ENCODE results near the gene GXYLT1. TPM values are rescaled to one million over a fixed set of nuclear protein-coding genes. Genes with fewer than 3 reads are reported as not detected.
A peak's percentile ranks its signal among the peaks of the same experiment; 100 is the strongest.

GXYLT1 gene
- total and polyA plus RNA-seq, 2 experiments from 2014 or later: 3.9 to 13.4 TPM

- TF ChIP-seq CTCF (conservative IDR thresholded peaks at IDR 0.05; ENCODE audit: low read depth in 2 of 2): no peak
- TF ChIP-seq ZNF331 (CRISPR knock-in tag; IDR thresholded peaks at IDR 0.05; ENCODE audit: low read depth): no peak
- TF ChIP-seq CREB1 (CRISPR knock-in tag; IDR thresholded peaks at IDR 0.05; ENCODE audit: low read depth): no peak
- no peak for TF ChIP-seq ETS1 (IDR thresholded peaks at IDR 0.05)
- TF ChIP-seq NANOG (IDR thresholded peaks at IDR 0.05; ENCODE audit: borderline replicate concordance): no peak
- TF ChIP-seq STAT1 (IDR thresholded peaks at IDR 0.05; ENCODE audit: unreplicated experiment): no peak
- TF ChIP-seq POLR2AphosphoS5 (IDR thresholded peaks at IDR 0.05; ENCODE audit: low read depth): no peak
- TF ChIP-seq REST (IDR thresholded peaks at IDR 0.05; ENCODE audit: unreplicated experiment): no peak
- TF ChIP-seq EZH2phosphoT487 (IDR thresholded peaks at IDR 0.05; ENCODE audit: unreplicated experiment): no peak
- no peak for TF ChIP-seq ZNF114 (CRISPR knock-in tag; IDR thresholded peaks at IDR 0.05)
These were observed 11.6 kb upstream of the GXYLT1 start (continued) for GRCh38 chr12:42156232-42156631.

- Mint-ChIP-seq H3K27ac (peak overlapping the region; percentile 80; the same call in 1 of the 2 replicates), H3K27me3 (ENCODE audit: insufficient read depth, low read depth, poor library complexity) (peaks cover 6% of the 10 kb centered on the region), H3K9me3 (no peaks in the 10 kb centered on the region; the same call in 2 of the 3 replicates), H3K4me3 (peak overlapping the region; percentile 91), H3K4me1 (peaks cover 25% of the 10 kb centered on the region), H3K36me3 (ENCODE audit: low read depth) (no peaks in the 10 kb centered on the region; the same call in 2 of the 3 replicates)
- TF ChIP-seq CTCF (conservative IDR thresholded peaks at IDR 0.05; ENCODE audit: low read depth in 2 of 2): peak; percentile 47 to 58
- TF ChIP-seq POLR2AphosphoS5 (IDR thresholded peaks at IDR 0.05; ENCODE audit: low read depth): no peak
- Histone ChIP-seq H3K4me3 (peak overlapping the region; percentile 59), H4K20me1 (replicated peaks; ENCODE audit: insufficient read depth) (peaks cover 19% of the 10 kb centered on the region; the same call in 1 of the 2 replicates), H3K27me3 (ENCODE audit: insufficient read depth) (peaks cover 50% of the 10 kb centered on the region), H3K4me2 (peak overlapping the region; percentile 76), H3F3A (replicated peaks; ENCODE audit: low read depth) (peaks cover 14% of the 10 kb centered on the region; the same call in 1 of the 2 replicates), H3K9me2 (ENCODE audit: insufficient read depth) (no peaks in the 10 kb centered on the region), H3K79me2 (replicated peaks; ENCODE audit: insufficient read depth) (peaks cover 31% of the 10 kb centered on the region), H3K27ac (ENCODE audit: low read depth) (peak overlapping the region; percentile 46; the same call in 1 of the 2 replicates), H3K36me3 (ENCODE audit: insufficient read depth) (no peaks in the 10 kb centered on the region), H3K4me1 (ENCODE audit: insufficient read depth) (peaks cover 23% of the 10 kb centered on the region), H2AFZ (peak overlapping the region; percentile 99)
- DNase-seq (ENCODE audit: low spot score): peak; percentile 68
- peak; percentile 51 for ATAC-seq
These were observed 1.0 kb upstream of the GXYLT1 start for GRCh38 chr12:42145552-42146215.
